ENCODE data around the gene CTTNBP2. TPM values are rescaled to one million over a fixed set of nuclear protein-coding genes. Genes with fewer than 3 reads are reported as not detected.

Gene CTTNBP2, protein sequence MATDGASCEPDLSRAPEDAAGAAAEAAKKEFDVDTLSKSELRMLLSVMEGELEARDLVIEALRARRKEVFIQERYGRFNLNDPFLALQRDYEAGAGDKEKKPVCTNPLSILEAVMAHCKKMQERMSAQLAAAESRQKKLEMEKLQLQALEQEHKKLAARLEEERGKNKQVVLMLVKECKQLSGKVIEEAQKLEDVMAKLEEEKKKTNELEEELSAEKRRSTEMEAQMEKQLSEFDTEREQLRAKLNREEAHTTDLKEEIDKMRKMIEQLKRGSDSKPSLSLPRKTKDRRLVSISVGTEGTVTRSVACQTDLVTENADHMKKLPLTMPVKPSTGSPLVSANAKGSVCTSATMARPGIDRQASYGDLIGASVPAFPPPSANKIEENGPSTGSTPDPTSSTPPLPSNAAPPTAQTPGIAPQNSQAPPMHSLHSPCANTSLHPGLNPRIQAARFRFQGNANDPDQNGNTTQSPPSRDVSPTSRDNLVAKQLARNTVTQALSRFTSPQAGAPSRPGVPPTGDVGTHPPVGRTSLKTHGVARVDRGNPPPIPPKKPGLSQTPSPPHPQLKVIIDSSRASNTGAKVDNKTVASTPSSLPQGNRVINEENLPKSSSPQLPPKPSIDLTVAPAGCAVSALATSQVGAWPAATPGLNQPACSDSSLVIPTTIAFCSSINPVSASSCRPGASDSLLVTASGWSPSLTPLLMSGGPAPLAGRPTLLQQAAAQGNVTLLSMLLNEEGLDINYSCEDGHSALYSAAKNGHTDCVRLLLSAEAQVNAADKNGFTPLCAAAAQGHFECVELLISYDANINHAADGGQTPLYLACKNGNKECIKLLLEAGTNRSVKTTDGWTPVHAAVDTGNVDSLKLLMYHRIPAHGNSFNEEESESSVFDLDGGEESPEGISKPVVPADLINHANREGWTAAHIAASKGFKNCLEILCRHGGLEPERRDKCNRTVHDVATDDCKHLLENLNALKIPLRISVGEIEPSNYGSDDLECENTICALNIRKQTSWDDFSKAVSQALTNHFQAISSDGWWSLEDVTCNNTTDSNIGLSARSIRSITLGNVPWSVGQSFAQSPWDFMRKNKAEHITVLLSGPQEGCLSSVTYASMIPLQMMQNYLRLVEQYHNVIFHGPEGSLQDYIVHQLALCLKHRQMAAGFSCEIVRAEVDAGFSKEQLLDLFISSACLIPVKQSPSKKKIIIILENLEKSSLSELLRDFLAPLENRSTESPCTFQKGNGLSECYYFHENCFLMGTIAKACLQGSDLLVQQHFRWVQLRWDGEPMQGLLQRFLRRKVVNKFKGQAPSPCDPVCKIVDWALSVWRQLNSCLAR (N-terminal part only)
- under 0.01 and 0.48 TPM in 2 replicates for total RNA-seq (2014; rRNA removed; shearing (Covaris generic))

DNA sequence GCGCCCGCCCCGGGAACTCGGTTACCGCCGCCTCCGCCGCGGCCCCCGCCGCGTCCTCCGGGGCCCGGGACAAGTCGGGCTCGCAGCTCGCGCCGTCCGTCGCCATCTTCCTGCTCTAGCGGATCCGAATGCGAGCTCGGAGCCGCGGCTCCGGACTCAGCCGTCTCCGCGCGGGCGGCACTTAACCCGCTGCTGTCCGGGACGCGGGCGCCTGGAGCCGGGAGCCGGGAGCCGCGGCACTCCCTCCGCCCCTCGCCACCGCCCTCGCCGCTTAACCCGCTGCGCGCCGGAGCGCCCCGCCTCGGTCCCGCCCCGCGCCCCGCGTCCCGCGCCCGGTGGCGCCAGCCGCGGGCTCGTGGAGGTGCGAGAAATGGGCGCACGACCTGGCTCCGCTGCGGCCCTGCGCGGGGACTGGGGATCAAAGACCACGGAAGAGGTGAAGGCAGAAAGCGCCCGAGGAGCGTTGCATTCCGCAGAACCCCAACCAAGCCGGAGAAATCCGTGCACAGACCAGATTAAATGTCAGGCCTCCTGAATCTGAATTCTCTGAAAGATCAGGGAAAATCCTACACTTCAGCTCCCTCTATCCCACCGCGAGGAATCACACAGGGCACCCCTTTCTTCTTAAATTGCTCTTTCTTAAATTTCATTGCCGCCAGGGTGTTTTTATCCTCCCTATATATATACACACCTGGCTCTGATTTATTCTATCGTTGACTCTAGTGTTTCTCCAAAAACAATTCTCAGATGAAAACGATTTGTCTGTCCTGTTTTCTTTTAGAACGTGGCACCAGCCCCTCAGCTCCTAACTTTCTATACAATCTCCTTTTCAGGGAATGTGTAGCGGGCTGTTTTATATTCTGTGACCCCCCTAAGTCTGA, at the start of gene CTTNBP2:
TSS of gene CTTNBP2 (minus strand) at position 132 of the 881 bp plus-strand sequence. CDS start at position 106, 26 bp downstream.
- peak; percentile 25 for DNase-seq (ENCODE audit: low read depth)

DNA sequence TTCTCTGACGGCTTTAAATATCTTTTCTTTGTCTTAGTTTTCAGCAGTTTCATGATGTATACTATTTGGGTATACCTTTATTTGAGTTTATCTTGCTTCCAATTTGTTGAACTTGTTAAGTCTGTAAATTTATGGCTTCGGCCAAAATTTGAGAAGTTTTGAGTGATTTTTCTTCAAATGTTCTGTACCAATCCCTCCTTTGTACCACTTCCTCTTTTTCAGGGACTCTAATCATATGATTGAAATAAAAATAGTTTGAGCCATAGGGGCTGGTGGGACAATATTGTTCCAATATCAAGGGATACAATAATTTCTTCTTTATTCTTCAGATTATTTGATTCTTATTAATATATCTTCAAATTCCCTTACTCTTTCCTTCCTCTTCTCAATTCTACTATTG, 43.1 kb upstream of the CTTNBP2 start:
- no peak for DNase-seq (ENCODE audit: low read depth)

DNA sequence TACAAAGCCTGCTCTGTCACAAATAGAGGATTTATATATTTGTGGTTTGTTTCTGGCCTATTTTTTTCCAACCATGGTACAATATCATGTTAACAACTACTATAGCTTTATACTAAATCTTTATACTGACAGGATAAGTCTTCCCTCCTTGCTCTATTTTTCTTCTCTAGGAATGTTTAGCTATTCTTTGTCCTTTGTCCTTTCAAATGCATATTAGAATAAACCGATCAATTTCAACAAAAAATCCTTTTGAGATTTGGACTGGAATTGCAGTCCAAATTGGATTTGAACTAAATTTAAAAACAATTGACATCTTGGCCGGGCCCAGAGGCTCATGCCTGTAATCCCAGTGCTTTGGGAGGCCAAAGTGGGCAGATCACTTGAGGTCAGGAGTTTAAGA, 39.2 kb upstream of the CTTNBP2 start:
- DNase-seq (ENCODE audit: low read depth), result no peak

DNA sequence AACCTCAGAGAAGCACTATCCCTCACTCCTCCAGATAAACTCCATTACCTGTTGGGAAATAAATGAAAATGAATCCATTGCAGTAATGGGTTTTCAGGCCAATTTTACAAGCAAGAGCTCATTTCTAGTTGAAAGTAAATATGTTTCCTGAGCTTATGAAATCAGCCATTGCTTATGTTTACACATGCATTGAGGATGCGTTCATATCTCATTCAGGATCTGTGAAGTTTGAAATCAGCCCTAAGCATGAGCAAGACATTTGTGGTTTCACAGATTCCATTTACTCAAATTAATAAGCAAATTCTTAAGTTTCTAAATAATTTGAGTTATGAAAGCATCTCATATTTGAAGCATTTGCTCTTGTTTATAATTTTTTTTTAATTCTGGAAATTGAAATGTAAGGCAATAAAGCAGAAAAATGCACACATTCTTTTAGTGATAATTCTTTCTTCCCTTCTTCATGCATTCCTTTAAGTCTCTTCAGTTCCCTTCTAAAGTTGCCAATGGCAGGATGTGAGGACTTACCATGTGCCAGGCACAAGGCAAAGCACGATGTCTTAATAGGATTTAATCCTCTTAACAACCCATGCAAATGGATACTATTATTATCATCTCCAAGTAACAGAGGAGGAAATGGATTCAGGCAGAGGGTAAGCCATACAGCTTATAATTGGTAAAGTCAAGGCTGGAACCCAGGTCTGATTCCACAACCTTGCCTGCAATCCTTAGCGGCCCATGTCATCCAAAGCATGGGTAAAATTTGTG, 35.0 kb upstream of the CTTNBP2 start:
- no peak for DNase-seq (ENCODE audit: low read depth)

DNA sequence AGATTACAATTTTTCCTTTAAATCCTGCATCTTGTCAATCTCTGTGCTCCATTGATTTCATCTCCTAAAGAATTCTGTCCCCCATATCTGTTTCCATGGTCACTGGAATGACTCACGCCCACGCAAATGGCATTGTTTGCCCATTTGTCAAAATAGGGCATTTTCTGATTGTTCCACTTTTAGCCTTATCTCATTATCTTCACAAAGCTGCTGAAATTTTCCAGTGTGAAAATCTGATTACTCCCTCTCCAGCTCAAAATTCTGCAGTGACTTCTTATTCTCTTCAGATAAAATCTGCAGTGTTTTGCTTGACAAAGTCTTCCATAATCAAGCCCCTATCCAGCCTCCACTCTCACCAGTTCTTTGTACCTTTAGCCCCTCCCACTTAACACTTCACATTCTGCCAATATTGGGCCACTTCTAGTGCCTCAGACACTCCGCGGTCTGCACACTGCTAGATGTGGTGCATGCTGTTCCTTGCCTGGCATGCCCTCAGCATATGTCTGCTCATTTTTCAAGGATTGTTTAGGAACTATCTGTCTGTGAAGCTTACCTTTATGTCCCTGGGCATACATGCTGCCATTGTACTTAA, 33.9 kb upstream of the CTTNBP2 start:
- DNase-seq (ENCODE audit: low read depth), result no peak

DNA sequence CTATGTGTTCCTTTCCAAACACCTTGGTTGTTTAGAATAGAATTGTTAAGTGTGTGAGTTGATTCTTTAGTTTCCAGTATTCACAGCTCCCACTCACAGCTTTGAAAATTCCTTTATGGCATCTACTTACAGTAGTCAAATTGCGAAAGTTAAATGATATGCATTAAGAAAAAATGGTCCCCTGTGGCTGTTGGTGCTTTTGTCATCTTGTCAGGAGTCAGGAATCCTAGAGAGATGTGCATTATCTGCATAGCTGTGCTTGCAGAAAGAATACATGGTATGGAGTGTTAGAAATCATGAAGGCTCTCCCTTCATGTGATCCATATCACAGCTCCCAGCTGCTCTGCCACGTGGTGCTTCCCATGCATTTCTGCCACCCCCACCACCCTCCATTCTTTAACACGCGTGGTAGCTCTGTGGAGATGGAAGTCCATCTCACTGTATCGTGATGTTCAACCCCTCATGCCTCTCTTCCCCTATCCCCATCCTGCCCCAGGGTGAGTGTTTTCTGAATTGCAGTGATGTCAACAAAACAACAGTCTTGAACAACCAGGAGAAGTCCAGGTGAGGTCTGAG, 29.2 kb upstream of the CTTNBP2 start:
- DNase-seq (ENCODE audit: low read depth), result no peak

DNA sequence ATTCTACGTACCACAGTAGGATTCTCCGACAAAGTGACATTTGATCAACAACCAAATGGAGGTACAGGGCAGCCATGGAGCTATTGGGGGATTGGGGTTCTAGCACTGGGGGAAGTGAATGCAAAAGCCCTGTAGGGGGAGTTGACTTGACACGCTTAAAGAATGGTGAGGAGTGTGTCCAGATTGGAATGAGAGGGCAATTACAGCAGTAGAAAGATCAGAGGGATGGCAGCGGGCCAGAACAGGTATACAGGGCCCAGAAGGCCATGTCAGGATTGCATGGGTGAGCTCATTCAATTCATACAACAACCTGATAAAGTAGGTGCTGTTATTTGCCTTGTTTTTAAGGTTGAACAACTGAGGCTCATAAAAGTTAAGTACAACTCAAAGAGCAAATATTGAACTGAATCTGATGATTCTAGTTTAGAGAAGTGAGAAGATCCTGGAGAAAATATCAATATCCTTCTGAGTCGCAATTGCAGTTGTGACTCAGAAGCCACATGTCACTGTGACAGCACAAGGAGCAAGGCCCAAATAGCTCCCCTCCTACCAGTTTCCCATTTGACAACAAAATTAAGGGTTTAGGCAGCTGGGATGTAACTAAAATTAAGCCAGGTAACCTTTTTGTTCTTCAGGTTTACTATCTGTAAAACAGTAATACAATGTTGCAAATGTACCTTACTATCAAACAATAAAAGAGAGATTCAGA, 28.0 kb upstream of the CTTNBP2 start:
- no peak for DNase-seq (ENCODE audit: low read depth)

DNA sequence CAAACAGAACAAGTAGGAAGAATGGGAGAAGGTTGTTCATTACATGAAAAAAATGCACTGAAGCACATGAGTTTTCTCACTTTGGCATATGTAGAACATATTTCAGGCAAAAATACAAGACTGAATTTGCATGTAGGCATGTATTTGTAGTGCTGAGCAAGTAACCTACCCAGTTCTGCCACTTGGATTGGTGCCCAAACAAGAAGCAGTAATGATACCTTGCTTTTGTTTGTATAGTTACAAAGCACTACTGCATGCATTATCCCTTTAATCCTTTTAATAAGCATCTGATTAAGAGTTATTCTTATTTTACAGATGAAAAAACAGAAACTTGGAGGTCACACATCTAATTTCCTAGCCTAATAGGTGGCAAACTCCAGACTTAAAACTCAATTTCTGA, 23.1 kb upstream of the CTTNBP2 start:
- DNase-seq (ENCODE audit: low read depth), result no peak

DNA sequence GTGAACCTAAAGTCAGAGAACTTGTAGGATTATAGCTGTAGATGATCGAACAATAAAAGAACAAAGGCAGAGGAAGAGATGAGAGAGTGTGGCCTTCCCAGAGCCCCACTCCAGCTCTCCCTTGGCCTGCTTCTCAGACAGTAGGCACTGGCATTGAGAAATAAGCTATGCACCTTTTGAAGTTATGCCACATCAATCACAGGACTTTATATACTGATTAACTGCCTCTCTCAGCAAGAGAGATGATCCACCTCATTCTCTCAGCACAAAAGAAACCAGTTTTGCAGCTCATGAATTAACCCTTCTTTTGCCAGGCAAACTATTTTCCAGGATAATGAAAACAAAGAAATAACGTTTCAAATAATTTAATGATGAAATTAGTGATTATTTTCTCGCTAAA, 22.0 kb upstream of the CTTNBP2 start:
- DNase-seq (ENCODE audit: low read depth), result no peak

DNA sequence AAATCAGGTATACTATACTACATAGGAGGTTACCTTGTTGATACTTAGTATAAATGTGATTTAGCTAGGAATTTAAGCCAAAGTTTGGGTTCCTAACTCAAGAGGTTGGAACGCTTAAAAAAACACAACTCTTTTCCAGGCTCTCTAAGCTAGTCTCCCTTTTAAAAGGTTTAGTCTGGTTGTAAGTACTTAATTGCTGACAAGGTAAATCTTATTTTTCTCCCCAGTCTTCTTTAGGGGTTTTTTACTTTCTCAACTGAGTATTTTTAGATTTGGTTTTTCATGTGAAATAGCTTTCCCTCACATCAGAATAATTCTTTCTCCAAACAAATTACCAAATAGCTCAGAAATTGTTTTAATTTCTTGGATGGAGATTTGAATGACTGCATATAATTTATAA, 20.8 kb upstream of the CTTNBP2 start:
- DNase-seq (ENCODE audit: low read depth), result no peak

DNA sequence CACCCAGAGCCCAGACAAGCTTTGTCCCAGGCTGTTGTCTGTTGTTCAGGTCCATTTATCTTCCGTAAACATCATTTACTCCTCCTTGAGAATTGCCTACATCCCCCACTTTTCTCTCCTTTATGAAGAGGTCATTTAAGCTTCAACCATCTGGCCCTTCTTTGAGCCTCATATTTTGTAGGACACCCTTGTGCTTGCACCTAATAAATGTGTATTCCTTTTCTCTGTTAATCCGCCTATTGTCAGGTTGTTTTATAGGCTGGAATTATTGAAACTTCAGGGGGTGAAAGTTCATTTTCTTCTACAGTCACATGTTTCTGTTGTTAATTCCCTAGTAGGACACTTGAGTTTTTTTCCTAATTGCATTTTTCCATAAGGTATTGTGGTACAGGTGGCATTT, 19.6 kb upstream of the CTTNBP2 start:
- no peak for DNase-seq (ENCODE audit: low read depth)

DNA sequence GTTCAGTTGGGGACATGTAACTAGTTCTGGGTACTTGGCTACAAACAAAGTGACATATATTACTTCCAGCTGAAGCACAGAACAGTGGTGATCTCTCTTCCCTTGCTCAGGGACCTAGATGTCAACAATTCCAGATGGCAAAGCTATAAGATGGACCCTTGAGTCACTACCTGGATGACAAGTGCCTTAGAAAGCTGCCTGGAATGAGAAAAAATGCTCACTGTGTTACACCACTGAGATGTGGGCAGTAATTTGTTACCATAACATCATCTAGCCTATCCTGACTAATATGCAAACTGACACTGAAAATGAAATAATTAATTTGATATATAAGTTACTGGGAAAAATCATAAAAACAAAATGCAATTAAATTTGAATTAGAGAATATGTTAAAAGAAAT, 16.4 kb upstream of the CTTNBP2 start:
- DNase-seq (ENCODE audit: low read depth), result no peak

DNA sequence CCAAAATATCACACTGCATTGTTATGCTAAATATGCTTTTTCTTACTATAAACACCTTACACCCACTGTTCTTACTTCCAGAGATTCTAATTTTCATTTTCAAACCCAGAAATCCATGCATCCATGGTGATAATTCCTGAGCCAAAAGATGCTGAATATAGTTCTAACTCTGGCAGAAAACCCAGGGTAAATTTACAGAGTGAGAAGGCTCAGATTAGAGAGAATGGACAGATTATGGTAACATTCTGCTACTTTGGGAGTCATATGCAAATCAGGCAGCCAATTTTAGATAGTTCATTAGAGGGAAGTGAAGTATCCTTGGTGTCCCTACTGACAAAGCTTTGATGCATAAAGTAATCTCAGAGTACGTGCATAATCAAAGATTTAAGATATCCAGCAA, 15.4 kb upstream of the CTTNBP2 start:
- DNase-seq (ENCODE audit: low read depth), result no peak

DNA sequence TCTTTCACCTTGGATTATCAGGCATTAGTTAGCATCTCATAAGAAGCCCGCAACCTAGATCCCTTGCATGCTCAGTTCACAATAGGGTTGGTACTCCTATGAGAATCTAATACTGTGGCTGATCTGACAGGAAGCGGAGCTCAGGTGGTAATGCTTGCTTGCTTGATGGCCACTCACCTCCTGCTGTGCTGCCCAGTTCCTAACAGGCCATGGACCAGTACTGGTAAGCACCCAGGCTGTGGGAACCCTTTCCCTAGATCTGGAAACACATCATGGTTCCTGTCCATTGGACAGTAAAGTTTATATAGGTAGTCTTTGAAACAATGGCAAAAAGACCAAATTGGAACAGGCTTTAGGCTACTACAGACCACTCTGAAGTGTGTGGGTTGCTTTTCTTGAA, 9.4 kb upstream of the CTTNBP2 start:
- no peak for DNase-seq (ENCODE audit: low read depth)

DNA sequence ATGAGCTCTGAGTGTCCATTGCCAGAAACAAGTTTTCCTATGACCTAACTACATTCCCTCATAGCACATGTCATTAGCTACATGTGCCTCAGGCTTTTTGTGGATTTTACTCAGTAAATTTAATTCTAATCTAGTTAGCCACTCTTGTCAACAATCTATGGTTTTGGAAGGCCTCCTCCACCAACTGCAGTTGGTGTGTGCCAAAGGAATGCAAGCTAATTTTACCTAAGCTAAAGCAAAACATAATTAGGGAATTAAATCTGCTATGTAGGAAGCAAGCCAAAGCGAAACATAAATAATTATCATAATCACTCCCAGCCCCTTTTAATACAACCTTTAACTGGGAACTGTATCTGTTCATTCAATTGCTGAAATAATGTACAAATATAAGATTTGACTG, 3.5 kb upstream of the CTTNBP2 start:
- DNase-seq (ENCODE audit: low read depth), result no peak

DNA sequence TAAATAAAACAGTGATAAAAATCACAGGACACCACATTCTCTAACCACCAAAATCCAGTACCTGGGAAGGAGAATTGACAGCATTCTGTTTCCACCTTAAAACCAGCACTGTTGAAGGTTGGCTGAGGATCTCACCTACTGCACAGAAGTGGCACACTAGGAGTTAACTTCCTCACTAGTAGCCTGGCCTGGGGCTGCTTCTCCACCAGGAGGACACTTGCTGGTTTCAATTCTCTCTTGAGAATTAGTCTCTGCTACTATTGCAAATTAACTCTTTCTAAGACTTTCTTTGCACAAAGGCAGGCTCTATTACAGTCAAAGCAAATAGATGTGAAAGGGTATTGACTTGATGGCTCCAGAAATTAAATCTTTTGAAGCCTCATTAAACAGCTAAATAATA, 2.3 kb upstream of the CTTNBP2 start:
- DNase-seq (ENCODE audit: low read depth), result peak; percentile 13

DNA sequence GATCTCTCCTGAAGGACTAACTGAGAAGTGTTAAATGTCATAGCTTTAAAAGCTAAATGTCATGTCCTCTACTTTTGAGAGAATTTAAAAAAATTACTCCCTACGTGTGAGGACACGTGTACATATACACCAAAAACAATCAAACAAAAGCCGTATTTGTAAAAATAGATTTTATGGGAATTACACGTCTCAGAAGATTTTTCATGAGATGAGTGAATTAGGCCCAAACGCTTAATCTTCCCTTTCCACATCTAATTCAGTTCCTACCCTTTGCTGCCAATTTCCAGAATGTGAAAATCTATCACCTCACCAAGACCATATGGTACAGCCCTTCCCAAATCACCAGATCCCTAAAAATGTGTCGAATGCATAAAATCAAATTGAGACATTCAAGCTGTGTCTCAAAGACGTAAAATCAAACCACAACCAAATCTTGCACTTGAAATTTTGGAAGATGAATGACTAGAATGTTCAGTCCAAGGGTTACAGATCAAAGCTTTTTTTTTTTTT, 1.0 kb upstream of the CTTNBP2 start:
- DNase-seq (ENCODE audit: low read depth), result no peak

DNA sequence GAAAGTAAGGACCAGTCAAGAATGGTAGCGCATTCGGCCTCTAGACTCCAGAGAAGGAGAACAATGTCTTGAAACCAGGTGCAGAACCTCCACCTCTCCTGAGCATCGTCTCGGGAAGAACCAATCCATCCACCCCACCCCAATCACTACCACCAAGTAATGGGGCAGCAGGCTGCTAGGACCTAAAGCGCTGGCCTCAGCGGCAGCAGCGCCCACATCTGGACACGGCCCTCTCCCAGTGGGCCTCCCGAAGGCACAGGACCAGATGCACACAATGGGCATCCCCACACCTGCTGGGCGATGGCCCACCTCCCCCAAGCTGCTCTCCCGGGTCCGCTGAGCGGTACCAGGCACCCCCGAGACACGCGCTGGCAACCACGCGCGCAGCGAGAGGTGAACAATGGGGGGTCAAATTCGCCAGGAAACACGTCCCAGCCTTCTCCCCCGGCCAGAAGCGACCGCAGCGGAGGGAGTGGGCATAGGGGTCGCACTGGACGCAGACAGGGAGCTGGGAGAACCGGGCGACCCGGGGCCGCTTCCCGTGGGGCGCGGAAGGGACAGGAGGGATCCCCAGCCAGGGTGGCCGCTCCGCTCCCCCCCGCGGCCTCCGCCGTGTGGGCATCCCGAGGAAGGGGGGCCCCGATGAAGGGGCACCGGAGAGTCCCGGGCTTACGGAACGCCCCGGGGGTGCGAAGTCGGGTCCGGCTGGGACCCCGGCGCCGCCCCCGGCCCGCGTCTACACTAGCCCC, 506 bp downstream of the CTTNBP2 start:
- DNase-seq (ENCODE audit: low read depth), result peak; percentile 7
